NB4 (cell line): ENCODE measurements around the gene DNAI4.
A peak's percentile ranks its signal among the peaks of the same experiment; 100 is the strongest.

ENCODE experiments used
- DNase-seq: peaks from one replicate; pipeline ENCODE4 v3.0.0; 2010; ENCODE audit warnings: low read depth
- H3K4me3 ChIP-seq: one replicate; pipeline ENCODE4 v1.5.1; 2011; ENCODE audit warnings: mild to moderate bottlenecking, low read depth, low read length, moderate library complexity
- MYC ChIP-seq: IDR thresholded peaks from 2 replicates; pipeline ENCODE4 v1.6.1; 2011; ENCODE audit warnings: low read depth, low read length
- POLR2A ChIP-seq: IDR thresholded peaks from 2 replicates; pipeline ENCODE4 v1.6.1; 2011; ENCODE audit warnings: mild to moderate bottlenecking; ENCODE audit not compliant: insufficient read length; ENCODE audit errors: extremely low read depth
- TF ChIP-seq, protein P1 (sequence below): IDR thresholded peaks from 2 replicates; pipeline ENCODE4 v1.6.1; 2011; ENCODE audit warnings: low read depth, low read length
- TF ChIP-seq, protein P2 (sequence below): IDR thresholded peaks from one replicate; pipeline ENCODE4 v1.5.1; 2012; ENCODE audit warnings: low read depth, low read length

The DNAI4 gene

DNA sequence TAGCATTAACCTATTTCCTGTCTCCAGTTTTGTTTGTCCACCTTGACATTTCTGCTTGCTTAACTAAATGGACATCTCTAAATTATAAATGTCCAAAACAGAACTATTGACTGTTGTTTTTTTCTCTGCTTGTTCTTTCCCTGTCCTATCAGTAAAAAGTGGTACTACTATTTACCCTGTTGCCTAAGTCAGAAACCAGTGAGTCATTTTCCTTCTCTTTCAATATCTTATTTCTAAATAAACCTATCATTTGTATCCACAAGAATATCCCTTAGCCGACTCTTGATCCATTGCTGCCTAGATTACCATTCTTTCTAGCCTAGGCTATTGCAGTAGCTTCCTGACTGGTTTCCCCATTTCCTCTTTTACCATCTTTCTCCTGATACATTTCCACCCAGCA lies 22.6 kb upstream of the DNAI4 start:
- TF ChIP-seq, protein P1, sequence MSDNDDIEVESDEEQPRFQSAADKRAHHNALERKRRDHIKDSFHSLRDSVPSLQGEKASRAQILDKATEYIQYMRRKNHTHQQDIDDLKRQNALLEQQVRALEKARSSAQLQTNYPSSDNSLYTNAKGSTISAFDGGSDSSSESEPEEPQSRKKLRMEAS, result no peak
- no peak for DNase-seq
- H3K4me3 ChIP-seq, result no peak overlapping the region

DNA sequence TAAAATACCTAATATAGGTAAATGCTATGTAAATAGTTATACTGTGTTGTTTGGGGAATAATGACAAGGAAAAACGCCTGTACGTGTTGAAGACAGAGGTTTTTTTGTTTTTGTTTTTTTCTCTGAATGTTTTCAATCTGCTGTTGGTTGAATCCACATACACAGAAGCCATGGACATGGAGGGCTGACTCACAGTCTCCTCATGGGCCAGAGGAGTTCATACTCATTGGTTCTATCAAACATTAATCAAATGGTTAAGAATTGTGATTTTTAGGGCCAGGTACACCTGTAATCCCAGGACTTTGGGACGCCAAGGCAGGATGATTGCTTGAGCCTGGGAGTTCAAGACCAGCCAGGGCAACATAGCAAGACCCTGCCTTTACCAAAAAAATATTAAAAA lies 20.7 kb upstream of the DNAI4 start:
- no peak overlapping the region for H3K4me3 ChIP-seq
- DNase-seq, result no peak
- TF ChIP-seq, protein P1, result no peak
- TF ChIP-seq MYC, result no peak
- no peak for TF ChIP-seq POLR2A
- TF ChIP-seq, protein P2, sequence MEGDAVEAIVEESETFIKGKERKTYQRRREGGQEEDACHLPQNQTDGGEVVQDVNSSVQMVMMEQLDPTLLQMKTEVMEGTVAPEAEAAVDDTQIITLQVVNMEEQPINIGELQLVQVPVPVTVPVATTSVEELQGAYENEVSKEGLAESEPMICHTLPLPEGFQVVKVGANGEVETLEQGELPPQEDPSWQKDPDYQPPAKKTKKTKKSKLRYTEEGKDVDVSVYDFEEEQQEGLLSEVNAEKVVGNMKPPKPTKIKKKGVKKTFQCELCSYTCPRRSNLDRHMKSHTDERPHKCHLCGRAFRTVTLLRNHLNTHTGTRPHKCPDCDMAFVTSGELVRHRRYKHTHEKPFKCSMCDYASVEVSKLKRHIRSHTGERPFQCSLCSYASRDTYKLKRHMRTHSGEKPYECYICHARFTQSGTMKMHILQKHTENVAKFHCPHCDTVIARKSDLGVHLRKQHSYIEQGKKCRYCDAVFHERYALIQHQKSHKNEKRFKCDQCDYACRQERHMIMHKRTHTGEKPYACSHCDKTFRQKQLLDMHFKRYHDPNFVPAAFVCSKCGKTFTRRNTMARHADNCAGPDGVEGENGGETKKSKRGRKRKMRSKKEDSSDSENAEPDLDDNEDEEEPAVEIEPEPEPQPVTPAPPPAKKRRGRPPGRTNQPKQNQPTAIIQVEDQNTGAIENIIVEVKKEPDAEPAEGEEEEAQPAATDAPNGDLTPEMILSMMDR, result no peak

DNA sequence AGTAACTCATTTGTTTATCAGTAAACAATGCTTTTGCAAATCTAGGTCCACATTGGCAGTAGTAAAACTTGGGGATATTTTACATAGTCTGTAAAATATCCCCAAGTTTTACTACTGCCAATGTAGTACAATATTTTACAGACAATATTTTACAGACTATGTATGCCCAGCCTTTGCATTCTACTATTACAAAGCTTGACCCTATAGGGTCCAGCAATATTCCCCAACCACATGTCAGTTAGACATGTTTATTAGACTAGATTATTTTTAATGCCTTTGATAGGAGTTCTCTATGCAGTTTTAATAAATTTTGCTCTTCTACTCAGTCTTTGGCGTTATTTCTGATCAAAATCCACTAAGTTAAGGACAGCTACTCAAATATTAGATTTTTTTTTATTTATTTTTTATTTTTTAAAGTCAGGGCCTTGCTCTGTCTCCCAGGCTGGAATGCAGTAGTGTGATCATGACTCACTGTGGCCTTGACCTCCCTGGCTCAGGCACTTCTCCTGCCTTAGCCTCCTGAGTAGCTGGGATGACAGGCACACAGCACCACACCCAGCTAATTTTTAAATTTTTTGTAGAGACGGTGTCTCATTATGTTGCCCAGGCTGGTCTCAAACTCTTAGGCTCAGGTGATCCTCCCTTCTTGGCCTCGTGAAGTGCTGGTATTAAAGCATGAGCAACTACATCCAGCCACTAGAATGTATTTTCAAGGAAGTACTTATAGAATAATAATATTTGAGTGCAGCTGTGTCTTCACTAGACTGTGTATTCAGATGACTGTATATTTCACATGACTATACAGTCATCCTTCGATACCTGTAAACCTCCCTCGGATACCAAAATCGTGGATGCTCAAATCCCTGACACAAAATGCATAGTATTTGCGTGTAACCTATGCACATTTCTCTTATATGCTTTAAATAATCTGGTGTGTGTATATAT lies 19.9 kb upstream of the DNAI4 start:
- H3K4me3 ChIP-seq, result no peak overlapping the region
- TF ChIP-seq MYC (no peak), POLR2A (no peak)
- TF ChIP-seq, protein P1, result no peak
- TF ChIP-seq, protein P2, result no peak
- no peak for DNase-seq

DNA sequence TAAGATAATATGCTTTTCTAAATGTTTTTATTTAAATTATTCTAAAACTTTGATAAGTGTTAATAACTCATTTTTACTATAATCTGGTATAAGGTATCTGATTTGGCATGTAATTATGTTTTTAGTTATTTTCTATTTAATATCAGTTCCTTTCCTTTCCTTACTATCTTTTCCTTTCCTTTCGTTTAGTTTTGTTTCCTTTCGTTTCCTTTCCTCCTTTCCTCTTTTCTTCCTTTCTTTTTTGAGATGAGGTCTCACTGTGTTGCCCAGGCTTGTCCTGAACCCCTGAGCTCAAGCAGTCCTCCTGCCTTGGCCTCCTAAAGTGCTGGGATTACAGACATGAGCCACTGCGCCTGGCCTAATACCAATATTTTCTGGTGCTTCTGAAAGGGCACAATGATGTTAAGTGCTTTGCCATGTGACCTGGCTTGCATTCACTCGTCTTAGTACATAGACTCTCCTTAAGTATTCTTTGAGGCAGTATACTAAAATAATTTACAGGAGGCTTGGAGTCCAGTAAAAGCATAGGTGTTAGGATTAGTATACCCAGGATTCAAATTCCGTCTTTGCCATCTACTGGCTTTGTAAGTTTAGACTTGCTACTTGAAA lies 18.8 kb upstream of the DNAI4 start:
- no peak for DNase-seq
- TF ChIP-seq, protein P2, result no peak
- no peak for TF ChIP-seq POLR2A
- H3K4me3 ChIP-seq, result no peak overlapping the region

DNA sequence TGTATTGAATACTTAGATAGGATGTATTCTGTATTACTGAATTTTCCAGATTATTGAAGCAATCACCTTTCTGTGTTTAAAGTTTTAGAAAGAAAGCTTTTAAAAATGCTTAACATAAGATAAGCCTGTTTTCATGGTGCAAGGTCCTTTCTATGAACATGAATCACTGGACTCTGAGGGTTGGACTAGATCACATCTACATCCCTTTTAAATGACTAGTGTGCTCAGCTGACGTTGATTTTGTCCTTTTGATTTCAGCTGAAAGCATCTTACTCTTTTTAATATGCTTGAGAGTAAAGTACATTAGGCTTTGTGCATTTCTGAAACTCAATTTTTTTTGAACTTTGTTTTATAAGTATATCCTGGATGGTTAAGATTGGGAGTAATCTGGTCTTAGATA lies 16.3 kb upstream of the DNAI4 start:
- no peak overlapping the region for H3K4me3 ChIP-seq
- TF ChIP-seq MYC (no peak), POLR2A (no peak)
- TF ChIP-seq, protein P1, result no peak
- TF ChIP-seq, protein P2, result no peak
- no peak for DNase-seq

DNA sequence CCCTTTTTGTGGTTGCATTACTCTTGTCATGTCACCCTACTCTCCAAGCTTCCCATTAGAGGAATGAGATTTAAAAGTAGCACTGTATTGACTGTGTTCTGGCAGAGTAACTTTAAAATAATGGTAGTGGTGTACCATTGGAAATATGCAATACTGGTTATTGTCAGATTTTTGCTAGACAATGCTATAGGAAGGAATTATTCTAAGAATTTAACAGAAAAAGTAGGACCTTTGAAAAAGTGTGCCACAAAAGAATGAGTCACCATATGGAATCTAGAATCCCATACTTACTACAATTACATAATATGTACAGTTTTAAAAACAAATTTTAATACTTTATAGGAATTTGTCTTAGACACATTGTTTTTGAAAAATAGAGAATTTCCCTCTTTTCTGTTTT lies 14.0 kb upstream of the DNAI4 start:
- H3K4me3 ChIP-seq, result no peak overlapping the region
- DNase-seq, result peak; percentile 43
- TF ChIP-seq MYC (no peak), POLR2A (no peak)
- TF ChIP-seq, protein P2, result no peak
- TF ChIP-seq, protein P1, result no peak
